NOMO-1 treated with dmso at 0.1 percent for 144 hours (cell line): Measurements from ENCODE around the gene SOS1.
"Not testable (repeated sequence)": the region's sequence is repeated elsewhere in the genome, so short reads cannot be mapped to it uniquely, and the experiment has no call there.

ENCODE experiments used
- DNase-seq: peaks from one replicate; lab custom pipeline; 2025; ENCODE audit not compliant: unreplicated experiment; lab: John Stamatoyannopoulos, UW

The SOS1 gene

GRCh38 chr2:39120771-39121522, at the start of gene SOS1:
TSS of gene SOS1 (minus strand) at chr2:39121051. CDS start at chr2:39120422, 629 bp downstream.
- DNase-seq: peak; percentile 83

GRCh38 chr2:39164089-39164488, 43.2 kb upstream of the SOS1 start:
- no peak for DNase-seq

DNA sequence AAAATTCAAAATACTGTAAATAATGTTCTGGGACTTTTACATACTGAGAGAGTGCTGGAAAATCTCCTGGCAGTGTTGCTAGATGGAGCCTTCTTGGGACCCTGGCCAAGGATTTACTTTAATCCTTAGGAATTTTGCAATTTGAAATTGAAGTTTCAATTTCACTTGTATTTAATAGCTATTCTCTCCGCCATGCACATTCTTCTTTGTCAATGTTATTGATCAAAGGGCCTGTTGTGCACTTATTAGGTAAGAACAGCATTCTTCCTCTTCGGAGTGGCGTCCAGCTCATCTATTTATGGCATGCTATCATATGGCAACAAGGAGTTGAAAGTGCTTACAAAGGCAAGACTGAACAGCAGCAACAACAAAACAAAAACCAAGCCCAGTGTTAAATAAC, 40.1 kb upstream of the SOS1 start:
- DNase-seq: no peak

DNA sequence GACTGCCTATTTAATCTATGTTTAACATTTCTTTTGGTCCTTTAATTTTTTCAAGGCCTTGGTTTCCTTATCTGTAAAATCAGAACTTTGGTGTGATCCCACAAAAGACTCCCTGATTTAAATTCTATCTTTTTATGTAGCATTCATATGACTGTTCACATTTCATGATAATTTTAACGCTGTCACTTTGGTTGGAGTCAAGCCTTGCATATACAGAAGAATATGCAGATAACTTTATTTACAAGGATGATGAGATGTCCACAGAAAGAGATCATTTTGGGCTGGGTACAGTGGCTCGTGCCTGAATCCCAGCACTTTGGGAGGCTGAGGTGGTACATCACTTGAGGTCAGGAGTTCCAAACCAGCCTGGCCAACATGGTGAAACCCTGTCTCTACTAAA, 38.4 kb upstream of the SOS1 start:
- DNase-seq: no peak

DNA sequence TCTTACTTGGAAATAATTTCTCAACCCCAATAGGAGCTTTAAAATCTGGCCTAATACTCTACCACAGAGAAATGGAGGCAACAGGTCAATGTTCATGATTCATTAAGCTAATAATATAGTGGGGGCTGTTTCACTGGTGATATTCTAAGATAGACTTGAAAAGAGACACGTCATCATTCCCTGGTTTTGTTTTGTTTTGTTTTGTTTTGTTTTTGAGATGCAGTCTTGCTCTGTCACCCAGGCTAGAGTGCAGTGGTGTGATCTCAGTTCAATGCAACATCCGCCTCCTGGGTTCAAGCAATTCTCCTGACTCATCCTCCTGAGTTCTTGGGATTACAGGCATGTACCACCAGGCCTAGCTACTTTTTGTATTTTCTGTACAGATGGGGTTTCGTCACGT, 37.5 kb upstream of the SOS1 start:
- no peak for DNase-seq

DNA sequence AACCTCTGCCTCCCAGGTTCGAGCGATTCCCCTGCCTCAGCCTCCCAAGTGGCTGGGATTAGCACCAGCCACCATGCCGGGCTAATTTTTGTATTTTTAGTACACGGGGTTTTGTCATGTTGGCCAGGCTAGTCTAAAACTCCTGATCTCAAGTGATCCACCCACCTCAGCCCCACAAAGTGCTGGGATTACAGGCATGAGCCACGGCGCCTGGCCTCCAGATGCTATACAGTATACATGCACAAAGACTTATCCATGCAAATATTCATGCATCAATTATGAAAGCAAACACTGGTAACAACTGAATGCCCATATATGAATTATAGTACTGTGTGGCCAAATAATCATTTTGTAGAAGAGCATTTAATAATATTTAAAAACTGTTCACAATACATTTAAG, 36.0 kb upstream of the SOS1 start:
- DNase-seq: no peak

- no peak for DNase-seq
These were observed 35.3 kb upstream of the SOS1 start for GRCh38 chr2:39156107-39156506.

GRCh38 chr2:39155573-39155972, 34.7 kb upstream of the SOS1 start:
- not testable (repeated sequence) for DNase-seq

DNA sequence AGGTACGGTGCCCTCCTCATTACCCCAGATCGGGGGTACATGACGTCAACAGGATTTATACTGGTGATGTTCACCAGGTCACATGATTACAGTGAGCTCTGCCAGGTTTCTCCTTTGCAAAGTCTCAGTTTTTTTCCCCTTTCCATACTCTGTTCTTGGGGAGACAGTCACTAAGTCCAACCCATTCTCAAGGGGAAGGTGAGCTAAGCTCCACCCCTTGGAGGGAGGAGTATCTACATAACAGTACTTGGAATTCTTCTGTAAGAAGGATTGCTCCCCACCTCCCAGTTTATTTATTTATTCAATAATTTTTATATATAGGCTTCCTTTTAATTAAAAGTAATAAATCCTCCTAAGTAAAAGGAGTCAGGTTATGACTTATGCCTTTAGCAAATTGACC, 34.1 kb upstream of the SOS1 start:
- DNase-seq: no peak

DNA sequence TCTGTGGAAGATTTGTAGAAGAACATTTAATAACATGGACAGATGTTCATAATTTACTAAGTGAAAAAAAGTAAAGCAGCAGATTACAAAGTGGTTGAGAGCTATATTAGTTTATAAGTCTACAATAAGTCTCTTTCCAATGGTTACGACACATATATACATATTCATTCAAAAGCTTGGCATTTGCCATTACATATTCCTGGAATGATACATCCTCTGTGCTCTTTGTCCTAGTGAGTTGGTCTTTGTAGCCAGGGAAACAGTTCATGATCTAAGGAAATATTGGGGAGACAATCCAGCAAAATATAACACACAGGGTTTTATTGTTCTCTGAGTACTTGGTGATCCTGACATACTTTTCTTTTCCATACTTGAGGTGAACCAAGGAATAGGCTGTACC, 32.5 kb upstream of the SOS1 start:
- DNase-seq: no peak

GRCh38 chr2:39152504-39152903, 31.7 kb upstream of the SOS1 start:
- DNase-seq: no peak

GRCh38 chr2:39150890-39151497, 30.1 kb upstream of the SOS1 start:
- no peak for DNase-seq

- DNase-seq: no peak
These were observed 29.3 kb upstream of the SOS1 start for GRCh38 chr2:39150102-39150562.

GRCh38 chr2:39146630-39147029, 25.8 kb upstream of the SOS1 start:
- DNase-seq: no peak

GRCh38 chr2:39145906-39146421, 25.1 kb upstream of the SOS1 start:
- DNase-seq: no peak

- no peak for DNase-seq
These were observed 23.6 kb upstream of the SOS1 start for GRCh38 chr2:39144416-39144815.

- DNase-seq: peak; percentile 48
These were observed 22.2 kb upstream of the SOS1 start for GRCh38 chr2:39142904-39143605.

DNA sequence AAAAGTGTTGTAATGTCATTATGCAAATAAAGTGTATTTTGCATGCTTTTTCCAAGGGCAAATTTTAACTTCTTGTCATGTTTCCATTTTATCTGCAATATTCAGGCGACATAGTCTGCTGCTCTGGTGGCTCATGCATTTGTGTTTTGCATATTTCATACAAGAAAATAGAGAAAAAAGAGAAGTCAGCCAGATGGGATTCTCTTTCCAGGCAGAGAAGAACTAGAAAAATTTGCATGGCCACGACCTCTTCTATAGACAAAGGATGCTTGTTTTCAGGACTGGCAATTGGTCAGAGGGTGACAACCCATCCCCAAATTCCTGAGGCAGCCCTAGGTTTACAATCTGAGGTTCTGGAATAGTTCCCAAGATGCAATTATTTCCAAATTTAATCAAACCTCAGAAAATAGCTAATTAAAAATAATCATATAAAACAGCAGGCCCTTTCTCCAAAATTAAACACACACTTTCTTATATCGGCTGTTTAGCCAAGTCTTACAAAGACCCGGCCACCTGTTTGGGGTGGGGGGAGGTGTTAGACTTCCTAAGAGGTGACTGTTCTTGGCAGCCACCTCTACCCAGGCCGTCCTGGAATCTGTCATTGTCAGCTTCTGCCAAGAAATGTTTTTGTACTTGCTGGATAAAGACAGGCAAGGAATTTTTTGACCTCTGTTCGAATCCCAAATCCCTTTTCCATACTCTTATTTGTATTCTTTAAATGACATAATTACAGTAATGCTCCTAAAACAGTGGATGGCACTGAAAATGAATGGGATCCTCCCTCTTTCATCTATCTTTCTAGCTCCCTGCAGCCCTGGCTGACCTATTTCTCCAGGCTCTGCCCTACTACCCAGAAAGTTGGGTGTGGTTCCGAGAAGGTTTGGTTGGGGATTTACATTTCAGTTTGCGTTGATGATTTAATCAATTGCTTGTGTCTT, 20.8 kb upstream of the SOS1 start:
- no peak for DNase-seq

- not testable (repeated sequence) for DNase-seq
These were observed 20.1 kb upstream of the SOS1 start for GRCh38 chr2:39140948-39141333.

DNA sequence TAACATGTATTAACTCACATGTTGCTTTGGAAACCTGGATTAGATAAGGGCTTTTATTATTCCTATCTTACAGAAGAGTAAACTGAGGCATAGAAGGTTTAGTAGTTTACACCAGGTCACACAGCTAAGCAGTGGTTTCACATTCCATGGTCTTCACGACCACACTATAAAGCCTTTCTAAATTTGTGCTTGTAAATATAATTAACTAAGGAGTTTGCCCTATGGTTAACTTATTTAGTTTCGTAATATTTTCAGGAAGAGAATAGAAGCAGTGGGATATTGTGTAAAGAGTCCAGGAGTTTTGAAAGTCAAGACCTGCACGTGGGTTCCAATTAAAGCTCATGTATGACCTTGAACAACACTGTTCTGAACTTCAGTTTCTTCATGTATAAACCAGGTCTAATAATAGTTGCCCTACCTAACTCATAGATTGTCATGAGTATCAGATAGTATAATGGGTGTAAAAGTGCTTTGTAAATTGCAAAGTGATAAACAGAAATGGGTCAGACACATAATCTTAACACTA, 19.5 kb upstream of the SOS1 start:
- peak; percentile 26 for DNase-seq
